HG03439 (cell line): Measurements from ENCODE around the gene THRAP3.
"Not testable (repeated sequence)": the region's sequence is repeated elsewhere in the genome, so short reads cannot be mapped to it uniquely, and the experiment has no call there.

Source experiments
- ATAC-seq: cut with Tn5 transposase; IDR thresholded peaks from one replicate; pipeline ENCODE4 v1.9.1; 2021; ENCODE audit warnings: mild to moderate bottlenecking, moderate library complexity; ENCODE audit not compliant: unreplicated experiment

Gene THRAP3

GRCh38 chr1:36248250-36248894 is 24.1 kb downstream of the THRAP3 start:
- ATAC-seq: no peak

- ATAC-seq: no peak
Measured at GRCh38 chr1:36251794-36252481, 27.7 kb downstream of the THRAP3 start.

- not testable (repeated sequence) for ATAC-seq
Measured at GRCh38 chr1:36252482-36252824, 28.2 kb downstream of the THRAP3 start.

GRCh38 chr1:36253161-36253862 is 29.1 kb downstream of the THRAP3 start:
- ATAC-seq: no peak

- no peak for ATAC-seq
Measured at GRCh38 chr1:36256558-36257374, 32.5 kb downstream of the THRAP3 start.

GRCh38 chr1:36257375-36257767 is 33.1 kb downstream of the THRAP3 start:
- no peak for ATAC-seq

- ATAC-seq: no peak
Measured at GRCh38 chr1:36258960-36259344, 34.7 kb downstream of the THRAP3 start.

GRCh38 chr1:36268981-36269380 is 44.7 kb downstream of the THRAP3 start:
- ATAC-seq: no peak

GRCh38 chr1:36269408-36269838 is 45.2 kb downstream of the THRAP3 start:
- ATAC-seq: no peak

GRCh38 chr1:36273024-36273423 is 48.8 kb downstream of the THRAP3 start:
- ATAC-seq: no peak

- no peak for ATAC-seq
Measured at GRCh38 chr1:36274201-36274600, 50.0 kb downstream of the THRAP3 start.

- ATAC-seq: no peak
Measured at GRCh38 chr1:36276688-36277087, 52.4 kb downstream of the THRAP3 start.

GRCh38 chr1:36279110-36279788 is 55.0 kb downstream of the THRAP3 start:
- no peak for ATAC-seq

GRCh38 chr1:36279789-36280296 is 55.6 kb downstream of the THRAP3 start:
- no peak for ATAC-seq

- ATAC-seq: no peak
Measured at GRCh38 chr1:36284061-36284460, 59.8 kb downstream of the THRAP3 start.

- no peak for ATAC-seq
Measured at GRCh38 chr1:36284517-36284916, 60.3 kb downstream of the THRAP3 start.

- no peak for ATAC-seq
Measured at GRCh38 chr1:36285443-36286101, 61.3 kb downstream of the THRAP3 start.

GRCh38 chr1:36286802-36287201 is 62.6 kb downstream of the THRAP3 start:
- no peak for ATAC-seq

GRCh38 chr1:36287595-36287994 is 63.4 kb downstream of the THRAP3 start:
- no peak for ATAC-seq

- no peak for ATAC-seq
Measured at GRCh38 chr1:36295390-36295789, 71.1 kb downstream of the THRAP3 start.
